ENCODE measurements around the gene FAM81A. TPM values are rescaled to one million over a fixed set of nuclear protein-coding genes. Genes with fewer than 3 reads are reported as not detected.
A peak's percentile ranks its signal among the peaks of the same experiment; 100 is the strongest.

The FAM81A gene
- polyA plus RNA-seq, 1 donor from 2014 or later: 5.0 TPM

DNA sequence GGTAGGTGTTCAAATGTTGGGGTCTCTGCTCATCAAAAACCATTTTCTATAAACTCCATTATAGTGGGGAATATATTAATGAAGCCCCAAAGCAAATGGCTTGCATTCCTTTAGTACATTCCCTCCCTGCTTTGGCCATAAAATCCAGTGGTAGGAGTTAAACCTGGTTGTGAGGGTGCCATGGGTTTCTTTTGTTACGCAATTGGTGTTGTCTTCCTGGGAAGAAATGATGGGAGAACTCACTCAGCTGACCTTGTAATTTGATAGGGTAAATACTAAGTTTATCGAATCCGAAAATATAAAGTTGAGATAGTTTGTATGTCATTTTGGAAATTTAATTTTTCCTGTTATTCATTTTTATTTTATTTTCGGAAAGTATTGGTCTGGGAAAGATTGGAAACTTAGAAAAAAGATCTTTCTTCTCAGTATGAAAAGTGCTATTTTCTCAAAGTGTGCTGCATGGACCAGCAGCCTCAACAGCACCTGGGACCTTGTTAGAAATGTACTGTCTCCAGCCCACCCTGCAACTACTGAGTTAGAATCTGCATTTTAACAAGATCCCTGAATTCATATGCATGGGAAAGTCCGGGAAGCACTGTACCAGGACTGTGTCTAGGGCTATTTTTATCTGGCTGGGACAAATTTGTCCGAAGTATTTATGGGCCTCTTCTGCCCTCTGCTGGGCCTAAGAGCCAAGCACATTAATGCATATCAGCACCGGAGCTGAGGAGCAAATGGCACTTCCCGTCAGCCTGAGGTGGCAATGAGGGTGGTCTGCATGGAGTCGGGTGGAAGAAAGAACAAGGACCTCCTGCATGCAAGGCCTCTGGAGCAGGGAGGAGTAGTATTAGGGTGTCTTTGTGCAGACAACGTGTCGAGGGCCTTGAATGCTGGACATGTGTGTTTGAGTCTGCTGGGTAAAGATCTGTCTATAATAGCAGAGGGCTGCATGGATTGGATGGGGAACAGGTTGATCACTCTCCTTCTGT, 54.7 kb downstream of the FAM81A start:
- Histone ChIP-seq H3K9me3 (ENCODE audit: low read length) (peaks cover 5% of the 10 kb centered on the region), H3F3A (ENCODE audit: insufficient read depth, low read length, poor library complexity, severe bottlenecking) (no peaks in the 10 kb centered on the region), H3K27ac (ENCODE audit: low read length) (no peak overlapping the region), H3K79me2 (replicated peaks; ENCODE audit: insufficient read depth, low read length) (no peaks in the 10 kb centered on the region), H3K4me2 (ENCODE audit: low read length) (no peak overlapping the region), H3K4me3 (ENCODE audit: low read length) (no peak overlapping the region), H3K36me3 (ENCODE audit: insufficient read depth, low read length) (no peaks in the 10 kb centered on the region), H3K9me2 (ENCODE audit: insufficient read depth, low read length) (no peaks in the 10 kb centered on the region), H3K27me3 (ENCODE audit: insufficient read depth, low read depth, low read length) (no peaks in the 10 kb centered on the region), H3K9ac (ENCODE audit: low read length) (no peak overlapping the region), H4K20me1 (ENCODE audit: insufficient read depth) (no peaks in the 10 kb centered on the region), H2AFZ (ENCODE audit: low read depth, low read length) (no peak overlapping the region)
- TF ChIP-seq MXI1 (conservative IDR thresholded peaks at IDR 0.05; ENCODE audit: poor library complexity, severe bottlenecking) (no peak), RAD21 (conservative IDR thresholded peaks at IDR 0.05) (peak; percentile 99), SMC3 (conservative IDR thresholded peaks at IDR 0.05; ENCODE audit: poor library complexity) (peak; percentile 99)
- TF ChIP-seq, protein P1, sequence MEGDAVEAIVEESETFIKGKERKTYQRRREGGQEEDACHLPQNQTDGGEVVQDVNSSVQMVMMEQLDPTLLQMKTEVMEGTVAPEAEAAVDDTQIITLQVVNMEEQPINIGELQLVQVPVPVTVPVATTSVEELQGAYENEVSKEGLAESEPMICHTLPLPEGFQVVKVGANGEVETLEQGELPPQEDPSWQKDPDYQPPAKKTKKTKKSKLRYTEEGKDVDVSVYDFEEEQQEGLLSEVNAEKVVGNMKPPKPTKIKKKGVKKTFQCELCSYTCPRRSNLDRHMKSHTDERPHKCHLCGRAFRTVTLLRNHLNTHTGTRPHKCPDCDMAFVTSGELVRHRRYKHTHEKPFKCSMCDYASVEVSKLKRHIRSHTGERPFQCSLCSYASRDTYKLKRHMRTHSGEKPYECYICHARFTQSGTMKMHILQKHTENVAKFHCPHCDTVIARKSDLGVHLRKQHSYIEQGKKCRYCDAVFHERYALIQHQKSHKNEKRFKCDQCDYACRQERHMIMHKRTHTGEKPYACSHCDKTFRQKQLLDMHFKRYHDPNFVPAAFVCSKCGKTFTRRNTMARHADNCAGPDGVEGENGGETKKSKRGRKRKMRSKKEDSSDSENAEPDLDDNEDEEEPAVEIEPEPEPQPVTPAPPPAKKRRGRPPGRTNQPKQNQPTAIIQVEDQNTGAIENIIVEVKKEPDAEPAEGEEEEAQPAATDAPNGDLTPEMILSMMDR (IDR thresholded peaks at IDR 0.05; ENCODE audit: poor library complexity, severe bottlenecking): peak; percentile 96

DNA sequence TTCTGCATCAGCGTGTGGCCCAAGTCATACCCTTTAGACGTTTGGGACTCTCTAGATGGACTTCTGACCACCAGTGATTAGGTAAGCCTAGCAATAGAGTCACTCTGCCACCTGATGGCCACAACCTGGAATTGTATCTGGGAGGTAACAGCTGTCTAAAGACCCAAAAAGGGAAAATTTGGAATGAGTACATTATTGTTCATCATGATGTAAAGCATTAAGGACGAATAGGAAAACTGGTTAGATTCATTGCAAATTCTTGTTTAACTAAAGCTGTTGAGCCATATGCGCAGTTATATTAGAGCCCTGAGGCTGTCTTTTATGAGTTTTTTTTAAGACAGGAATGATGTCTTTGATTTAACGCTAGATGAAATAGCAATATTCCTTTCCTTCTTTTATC, 63.6 kb downstream of the FAM81A start:
- Histone ChIP-seq H3K9me3 (ENCODE audit: low read length) (no peaks in the 10 kb centered on the region), H3K27me3 (ENCODE audit: insufficient read depth, low read depth, low read length) (no peaks in the 10 kb centered on the region), H3K4me2 (ENCODE audit: low read length) (no peak overlapping the region), H3K79me2 (replicated peaks; ENCODE audit: insufficient read depth, low read length) (no peaks in the 10 kb centered on the region), H3K9me2 (ENCODE audit: insufficient read depth, low read length) (no peaks in the 10 kb centered on the region), H3K4me3 (ENCODE audit: low read length) (no peak overlapping the region), H3K36me3 (ENCODE audit: insufficient read depth, low read length) (no peaks in the 10 kb centered on the region), H4K20me1 (ENCODE audit: insufficient read depth) (no peaks in the 10 kb centered on the region), H3K27ac (ENCODE audit: low read length) (no peak overlapping the region), H3F3A (ENCODE audit: insufficient read depth, low read length, poor library complexity, severe bottlenecking) (no peaks in the 10 kb centered on the region), H3K9ac (ENCODE audit: low read length) (no peak overlapping the region), H2AFZ (ENCODE audit: low read depth, low read length) (no peak overlapping the region)
- TF ChIP-seq TAF1 (IDR thresholded peaks at IDR 0.05; ENCODE audit: low read depth) (no peak), SMC3 (conservative IDR thresholded peaks at IDR 0.05; ENCODE audit: poor library complexity) (peak; percentile 17), EZH2 (IDR thresholded peaks at IDR 0.05; ENCODE audit: borderline replicate concordance, insufficient read depth, low read length, poor library complexity, severe bottlenecking) (no peak), RAD21 (conservative IDR thresholded peaks at IDR 0.05) (peak; percentile 30)
- TF ChIP-seq, protein P2, sequence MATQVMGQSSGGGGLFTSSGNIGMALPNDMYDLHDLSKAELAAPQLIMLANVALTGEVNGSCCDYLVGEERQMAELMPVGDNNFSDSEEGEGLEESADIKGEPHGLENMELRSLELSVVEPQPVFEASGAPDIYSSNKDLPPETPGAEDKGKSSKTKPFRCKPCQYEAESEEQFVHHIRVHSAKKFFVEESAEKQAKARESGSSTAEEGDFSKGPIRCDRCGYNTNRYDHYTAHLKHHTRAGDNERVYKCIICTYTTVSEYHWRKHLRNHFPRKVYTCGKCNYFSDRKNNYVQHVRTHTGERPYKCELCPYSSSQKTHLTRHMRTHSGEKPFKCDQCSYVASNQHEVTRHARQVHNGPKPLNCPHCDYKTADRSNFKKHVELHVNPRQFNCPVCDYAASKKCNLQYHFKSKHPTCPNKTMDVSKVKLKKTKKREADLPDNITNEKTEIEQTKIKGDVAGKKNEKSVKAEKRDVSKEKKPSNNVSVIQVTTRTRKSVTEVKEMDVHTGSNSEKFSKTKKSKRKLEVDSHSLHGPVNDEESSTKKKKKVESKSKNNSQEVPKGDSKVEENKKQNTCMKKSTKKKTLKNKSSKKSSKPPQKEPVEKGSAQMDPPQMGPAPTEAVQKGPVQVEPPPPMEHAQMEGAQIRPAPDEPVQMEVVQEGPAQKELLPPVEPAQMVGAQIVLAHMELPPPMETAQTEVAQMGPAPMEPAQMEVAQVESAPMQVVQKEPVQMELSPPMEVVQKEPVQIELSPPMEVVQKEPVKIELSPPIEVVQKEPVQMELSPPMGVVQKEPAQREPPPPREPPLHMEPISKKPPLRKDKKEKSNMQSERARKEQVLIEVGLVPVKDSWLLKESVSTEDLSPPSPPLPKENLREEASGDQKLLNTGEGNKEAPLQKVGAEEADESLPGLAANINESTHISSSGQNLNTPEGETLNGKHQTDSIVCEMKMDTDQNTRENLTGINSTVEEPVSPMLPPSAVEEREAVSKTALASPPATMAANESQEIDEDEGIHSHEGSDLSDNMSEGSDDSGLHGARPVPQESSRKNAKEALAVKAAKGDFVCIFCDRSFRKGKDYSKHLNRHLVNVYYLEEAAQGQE (IDR thresholded peaks at IDR 0.05; ENCODE audit: borderline replicate concordance): no peak
- TF ChIP-seq, protein P1 (IDR thresholded peaks at IDR 0.05; ENCODE audit: poor library complexity, severe bottlenecking): peak; percentile 39
